ENCODE results near the gene AIDA. TPM values are rescaled to one million over a fixed set of nuclear protein-coding genes. Genes with fewer than 3 reads are reported as not detected.

The AIDA gene
- total RNA-seq, 2 experiments from 2014 or later, result 60.1 to 70.7 TPM

DNA sequence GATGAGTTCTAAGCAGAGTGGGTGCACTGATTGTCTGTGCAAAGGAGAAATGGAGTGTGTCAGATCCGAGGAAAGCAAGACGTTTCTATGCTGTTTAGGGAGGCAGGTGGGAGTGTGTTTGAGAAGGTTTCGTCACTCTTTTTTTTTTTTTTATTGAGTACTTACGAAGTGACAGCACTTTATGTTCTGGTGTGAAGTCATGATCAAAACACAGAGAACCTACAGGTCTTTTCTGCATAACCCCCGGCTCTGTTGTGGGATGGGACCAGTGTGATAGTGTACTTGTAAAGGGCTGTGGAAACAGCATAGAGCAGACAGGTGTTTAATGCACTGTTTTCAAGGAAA, 67.7 kb downstream of the AIDA start:
- no peaks in the 10 kb centered on the region for H3K27me3 Mint-ChIP-seq
- peak overlapping the region; percentile 95 for H3K27ac Mint-ChIP-seq
- H3K4me1 Mint-ChIP-seq, result peaks cover 26% of the 10 kb centered on the region
- POLR2A ChIA-PET, result interaction anchor here (1.0 to 1.7 kb wide), 4 partner anchors 10 to 68 kb away, joined by 3 to 8 read pairs (median 7); partner anchors contain the start of genes AIDA, BROX and TAF1A
- CTCF ChIA-PET, result interaction anchor here (0.7 to 2.6 kb wide), 7 partner anchors 9 to 179 kb away, joined by 3 to 15 read pairs (median 8); no protein-coding TSS in a partner anchor
- ATAC-seq, result peak; percentile 12
- peak overlapping the region; percentile 86 for H3K4me3 Mint-ChIP-seq
- intact Hi-C loops (cut with DNase I, micrococcal nuclease), result loop anchor here (1.0 to 10.0 kb wide), 9 partner anchors 11 to 1350 kb away; partner anchors contain the start of genes AIDA (in 1 of the 2), BROX (in 1 of the 2), DISP1 (in 1 of the 2) and TAF1A (in 1 of the 2)
- no peak for DNase-seq
- H3K36me3 Mint-ChIP-seq (ENCODE audit: low read depth), result peaks cover 10% of the 10 kb centered on the region
- no peaks in the 10 kb centered on the region for H3K9me3 Mint-ChIP-seq (ENCODE audit: low read depth)

DNA sequence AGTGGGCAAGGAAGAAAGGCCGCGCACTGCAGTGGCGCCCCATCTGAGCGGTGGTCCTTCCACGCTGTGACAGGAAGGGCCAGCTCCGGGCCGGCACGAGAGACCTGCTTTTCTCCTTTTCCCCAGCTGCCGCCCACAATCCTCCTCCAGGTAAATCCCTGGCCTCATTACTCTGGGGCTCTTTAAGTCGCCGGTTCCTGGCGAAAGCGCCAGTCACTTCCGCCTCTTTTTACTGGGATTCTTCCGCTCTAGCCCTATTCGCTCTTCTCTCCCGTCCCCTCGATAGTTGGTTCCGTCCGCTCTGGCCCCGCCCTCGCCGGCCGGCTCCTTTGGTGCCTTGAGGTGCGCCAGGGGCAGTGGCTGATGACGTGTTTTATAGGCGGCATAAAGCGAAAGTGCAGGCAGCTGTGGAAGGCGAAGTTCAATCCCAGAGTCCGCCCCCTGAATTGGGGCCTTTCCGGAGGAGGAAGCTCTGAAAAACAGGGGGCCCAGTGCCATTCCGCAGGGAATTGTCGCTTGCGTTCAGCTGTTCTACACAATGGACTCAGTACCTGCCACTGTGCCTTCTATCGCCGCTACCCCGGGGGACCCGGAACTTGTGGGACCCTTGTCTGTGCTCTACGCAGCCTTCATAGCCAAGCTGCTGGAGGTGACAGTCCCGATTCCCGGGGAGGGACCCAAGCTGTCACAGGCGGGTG, 68.2 kb downstream of the AIDA start:
- DNase-seq (peak; percentile 98), ATAC-seq (peak; percentile 97)
- POLR2A ChIA-PET, result interaction anchor here (1.0 to 1.7 kb wide), 4 partner anchors 10 to 69 kb away, joined by 3 to 8 read pairs (median 7); partner anchors contain the start of genes AIDA, BROX and TAF1A
- CTCF ChIA-PET, result interaction anchor here (0.9 to 2.6 kb wide), 7 partner anchors 10 to 179 kb away, joined by 3 to 15 read pairs (median 8); no protein-coding TSS in a partner anchor
- H3K9me3 Mint-ChIP-seq (ENCODE audit: low read depth), result no peaks in the 10 kb centered on the region
- peak overlapping the region; percentile 95 for H3K27ac Mint-ChIP-seq
- H3K4me3 Mint-ChIP-seq, result peak overlapping the region; percentile 86
- H3K4me1 Mint-ChIP-seq, result peaks cover 26% of the 10 kb centered on the region
- intact Hi-C loops (cut with DNase I, micrococcal nuclease), result loop anchor here (1.0 to 10.0 kb wide), 9 partner anchors 11 to 1351 kb away; partner anchors contain the start of genes AIDA (in 1 of the 2), BROX (in 1 of the 2), DISP1 (in 1 of the 2) and TAF1A (in 1 of the 2)
- peaks cover 12% of the 10 kb centered on the region for H3K36me3 Mint-ChIP-seq (ENCODE audit: low read depth)
- H3K27me3 Mint-ChIP-seq, result no peaks in the 10 kb centered on the region

DNA sequence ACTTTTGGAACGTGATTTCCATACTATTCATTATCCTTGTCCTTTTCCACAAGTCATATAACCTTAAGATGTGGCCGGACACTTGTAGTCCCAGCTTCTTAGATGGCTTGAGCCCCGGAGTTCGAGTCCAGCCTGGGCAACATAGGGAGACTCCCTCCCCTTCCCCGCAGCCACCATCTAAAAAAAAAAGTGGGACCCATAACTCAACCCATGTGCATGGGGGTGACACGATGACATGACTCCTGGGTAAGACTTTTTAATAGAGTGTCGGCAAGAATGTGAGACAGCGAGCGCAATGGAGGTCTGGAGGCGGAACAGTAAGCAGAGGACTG, 68.7 kb downstream of the AIDA start:
- H3K4me3 Mint-ChIP-seq, result peak overlapping the region; percentile 86
- intact Hi-C loops (cut with DNase I, micrococcal nuclease), result loop anchor here in 1 of 2 experiments (5.0 to 10.0 kb wide), 2 partner anchors 174 to 1351 kb away; partner anchors contain the start of gene DISP1
- ChIA-PET CTCF (interaction anchor here (0.9 to 2.6 kb wide), 6 partner anchors 9 to 178 kb away, joined by 3 to 15 read pairs (median 8); no protein-coding TSS in a partner anchor), POLR2A (interaction anchor here (1.0 to 1.7 kb wide), 3 partner anchors 9 to 69 kb away, joined by 6 to 8 read pairs (median 8); partner anchors contain the start of genes AIDA, BROX and TAF1A)
- peaks cover 26% of the 10 kb centered on the region for H3K4me1 Mint-ChIP-seq
- DNase-seq, result no peak
- H3K36me3 Mint-ChIP-seq (ENCODE audit: low read depth), result peaks cover 12% of the 10 kb centered on the region
- no peak for ATAC-seq
- H3K27ac Mint-ChIP-seq, result peak overlapping the region; percentile 95
- no peaks in the 10 kb centered on the region for H3K9me3 Mint-ChIP-seq (ENCODE audit: low read depth)
- H3K27me3 Mint-ChIP-seq, result no peaks in the 10 kb centered on the region

DNA sequence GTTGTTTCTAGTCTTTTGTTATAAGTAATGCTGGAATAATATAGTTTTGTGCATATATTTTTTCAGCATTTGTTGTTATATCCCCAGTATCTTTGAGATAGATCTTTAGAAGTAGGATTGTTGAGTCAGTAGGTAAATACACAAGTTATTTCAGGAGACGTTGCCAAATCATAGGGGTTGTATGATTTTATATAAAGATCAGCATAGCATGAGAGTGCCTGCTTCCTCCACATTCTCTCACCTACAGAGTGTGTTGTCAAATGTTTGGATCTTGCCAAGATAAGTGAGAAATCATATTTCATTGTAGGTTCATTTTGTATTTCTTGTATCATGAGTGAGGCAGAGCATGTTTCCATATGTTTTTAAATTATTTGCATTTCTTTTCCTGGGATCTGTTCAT, 69.8 kb downstream of the AIDA start:
- Mint-ChIP-seq H3K9me3 (ENCODE audit: low read depth) (no peaks in the 10 kb centered on the region), H3K36me3 (ENCODE audit: low read depth) (peaks cover 10% of the 10 kb centered on the region), H3K27ac (peak overlapping the region; percentile 67), H3K4me1 (peaks cover 24% of the 10 kb centered on the region), H3K27me3 (no peaks in the 10 kb centered on the region), H3K4me3 (peak overlapping the region; percentile 33)
- ChIA-PET POLR2A (no interaction called here), CTCF (interaction anchor here (0.7 to 1.8 kb wide), 2 partner anchors 11 to 23 kb away, joined by 4 to 6 read pairs; no protein-coding TSS in a partner anchor)
- intact Hi-C loops (cut with DNase I, micrococcal nuclease), result loop anchor here in 1 of 2 experiments (5.0 to 10.0 kb wide), 2 partner anchors 175 to 1352 kb away; partner anchors contain the start of gene DISP1
- DNase-seq (no peak), ATAC-seq (no peak)

DNA sequence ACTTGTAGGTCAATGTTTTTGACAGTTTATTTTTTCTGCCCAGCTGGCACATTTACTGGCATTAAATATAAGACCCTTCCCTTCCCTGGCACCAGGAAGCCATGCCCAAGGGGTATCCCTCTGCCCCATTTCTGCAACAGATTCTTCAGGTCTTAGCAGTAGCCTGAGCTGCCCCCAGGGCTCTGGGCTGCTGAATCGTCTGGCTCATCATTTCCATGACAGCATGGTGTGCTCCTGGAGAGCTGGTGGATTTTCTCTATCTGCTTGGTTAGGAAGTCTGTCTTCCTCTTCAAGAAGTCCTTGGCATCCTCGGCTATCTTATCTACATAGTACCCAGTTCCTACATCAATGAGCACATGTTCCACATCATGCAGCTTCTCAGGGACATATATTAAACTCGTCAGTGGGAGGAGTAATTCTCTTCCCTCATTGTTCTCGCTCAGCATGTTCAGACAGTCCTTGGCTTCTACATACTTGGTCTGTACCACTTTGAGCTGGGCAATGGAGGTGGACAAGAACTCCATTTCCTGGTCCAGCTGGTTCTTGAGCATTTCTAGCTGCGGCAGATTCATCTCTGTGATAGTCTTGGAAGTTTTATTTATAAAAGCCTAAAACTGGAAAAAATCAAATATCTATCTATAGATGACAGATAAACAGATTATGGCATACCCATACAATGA, 70.9 kb downstream of the AIDA start:
- DNase-seq, result no peak
- no peak for ATAC-seq
- Mint-ChIP-seq H3K4me3 (no peak overlapping the region), H3K27me3 (no peaks in the 10 kb centered on the region), H3K27ac (no peak overlapping the region), H3K36me3 (ENCODE audit: low read depth) (peaks cover 12% of the 10 kb centered on the region), H3K9me3 (ENCODE audit: low read depth) (no peaks in the 10 kb centered on the region), H3K4me1 (peaks cover 22% of the 10 kb centered on the region)
- ChIA-PET POLR2A (no interaction called here), CTCF (interaction anchor here (0.7 to 1.8 kb wide), 3 partner anchors 12 to 1410 kb away, joined by 3 to 6 read pairs (median 4); no protein-coding TSS in a partner anchor)
- intact Hi-C loops (cut with DNase I, micrococcal nuclease), result loop anchor here in 1 of 2 experiments (5.0 to 10.0 kb wide), 2 partner anchors 176 to 1353 kb away; partner anchors contain the start of gene DISP1

DNA sequence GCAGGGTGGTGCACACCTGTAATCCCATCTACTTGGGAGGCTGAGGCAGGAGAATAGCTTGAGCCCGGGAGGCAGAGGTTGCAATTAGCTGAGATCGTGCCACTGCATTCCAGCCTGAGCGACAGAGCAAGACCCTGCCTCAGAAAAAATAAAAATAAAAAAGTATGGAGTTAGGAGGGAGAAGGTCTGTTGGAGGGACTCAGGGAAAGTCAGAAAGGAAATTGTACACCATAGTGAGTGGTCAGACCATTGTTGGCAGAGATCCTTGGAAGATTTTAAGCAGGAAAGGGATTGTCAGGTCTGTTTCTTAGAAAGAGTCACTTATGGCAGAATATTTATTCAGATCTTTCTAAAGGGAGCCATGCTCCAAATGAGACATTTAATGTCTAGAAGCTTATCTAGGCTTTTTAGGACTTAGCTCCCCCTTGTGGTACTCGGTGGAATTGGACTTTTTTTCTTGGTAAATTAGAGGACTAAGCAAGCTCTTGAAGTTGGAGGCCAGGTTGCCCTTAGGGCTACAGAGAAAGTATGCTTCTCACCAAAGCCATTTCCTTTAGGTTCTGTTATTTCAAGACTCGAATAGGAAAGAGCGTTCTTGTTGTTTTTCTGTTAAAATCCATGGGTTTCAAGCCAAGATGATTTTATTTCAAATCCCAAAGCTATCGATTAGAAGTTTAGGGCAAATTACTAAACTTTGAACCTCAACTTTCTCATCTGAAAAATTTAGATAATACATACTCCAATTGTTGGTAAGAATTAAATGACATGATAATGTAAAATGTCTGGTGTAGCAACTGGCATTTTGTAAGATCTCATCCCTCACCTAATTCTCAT, 77.9 kb downstream of the AIDA start:
- no peaks in the 10 kb centered on the region for H3K9me3 Mint-ChIP-seq (ENCODE audit: low read depth)
- H3K27me3 Mint-ChIP-seq, result no peaks in the 10 kb centered on the region
- peak; percentile 86 for ATAC-seq
- POLR2A ChIA-PET, result interaction anchor here (1.0 to 1.2 kb wide), 2 partner anchors 10 to 45 kb away, joined by 6 to 8 read pairs; partner anchors contain the start of gene TAF1A
- intact Hi-C loops (cut with DNase I, micrococcal nuclease), result loop anchor here (1.0 to 10.0 kb wide), 4 partner anchors 16 to 540 kb away; partner anchors contain the start of gene MIA3 (in 1 of the 2)
- no peak overlapping the region for H3K27ac Mint-ChIP-seq
- CTCF ChIA-PET, result interaction anchor here (0.6 to 5.0 kb wide), 41 partner anchors 10 to 875 kb away, joined by 3 to 56 read pairs (median 4); partner anchors contain the start of gene TAF1A
- peaks cover 2% of the 10 kb centered on the region for H3K4me1 Mint-ChIP-seq
- no peak overlapping the region for H3K4me3 Mint-ChIP-seq
- H3K36me3 Mint-ChIP-seq (ENCODE audit: low read depth), result peaks cover 17% of the 10 kb centered on the region
- DNase-seq, result peak; percentile 76

DNA sequence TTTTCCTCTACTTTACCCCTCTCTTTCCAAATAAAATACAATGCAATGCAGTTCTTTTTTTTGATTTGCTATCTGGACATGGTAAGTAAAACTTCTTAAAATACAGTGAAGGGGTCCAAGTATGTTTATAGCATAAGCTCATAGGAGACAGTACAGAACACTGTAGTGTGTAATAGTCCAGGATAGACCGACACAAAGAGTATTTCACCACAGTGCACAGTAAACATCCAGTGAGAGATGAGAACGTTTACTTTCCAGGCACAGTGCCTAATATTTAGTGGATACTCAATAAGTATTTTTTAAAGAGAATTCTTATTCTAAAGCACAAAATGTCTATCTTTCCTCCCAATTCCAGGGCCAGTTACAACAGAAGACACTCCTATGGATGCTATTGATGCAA, 79.5 kb downstream of the AIDA start:
- ChIA-PET CTCF (interaction anchor here (1.0 to 5.0 kb wide), 5 partner anchors 9 to 177 kb away, joined by 3 to 56 read pairs (median 4); no protein-coding TSS in a partner anchor), POLR2A (no interaction called here)
- Mint-ChIP-seq H3K27me3 (no peaks in the 10 kb centered on the region), H3K36me3 (ENCODE audit: low read depth) (peaks cover 24% of the 10 kb centered on the region), H3K4me1 (peaks cover 2% of the 10 kb centered on the region), H3K4me3 (no peak overlapping the region), H3K9me3 (ENCODE audit: low read depth) (no peaks in the 10 kb centered on the region), H3K27ac (no peak overlapping the region)
- DNase-seq (no peak), ATAC-seq (no peak)
- intact Hi-C loops (cut with DNase I, micrococcal nuclease), result loop anchor here (5.0 to 10.0 kb wide), 2 partner anchors 50 to 538 kb away; no protein-coding TSS in a partner anchor

DNA sequence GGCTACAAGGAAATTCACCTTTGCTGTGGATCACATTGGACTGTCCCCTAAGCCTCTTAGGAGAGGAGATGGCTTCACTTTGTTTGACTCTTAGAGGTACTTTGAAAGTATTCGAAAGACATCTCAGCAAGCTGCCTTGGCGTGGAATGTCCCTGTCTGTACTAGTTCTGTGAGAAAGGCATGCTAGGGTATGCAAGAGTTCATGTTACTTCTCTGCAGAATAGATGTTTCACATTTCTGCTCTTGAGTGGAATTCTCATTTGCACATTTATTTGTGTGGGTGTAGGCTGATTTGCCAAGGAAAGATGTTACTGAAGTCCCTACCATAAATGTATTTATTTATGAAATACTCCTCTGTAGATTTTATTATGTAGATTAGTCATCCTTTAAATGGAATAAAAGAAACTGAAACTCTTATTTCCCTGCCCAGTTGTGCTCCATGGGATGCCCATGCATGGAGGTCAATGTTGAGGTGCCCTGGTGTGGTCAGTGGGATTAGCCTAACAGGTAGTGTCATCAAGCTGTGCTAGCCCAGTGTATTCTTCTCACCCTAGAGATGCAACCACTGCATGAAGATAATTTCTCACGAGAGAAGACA, 80.6 kb downstream of the AIDA start:
- Mint-ChIP-seq H3K36me3 (ENCODE audit: low read depth) (peaks cover 29% of the 10 kb centered on the region), H3K27me3 (no peaks in the 10 kb centered on the region), H3K4me1 (peaks cover 2% of the 10 kb centered on the region), H3K27ac (peak overlapping the region; percentile 10), H3K9me3 (ENCODE audit: low read depth) (no peaks in the 10 kb centered on the region), H3K4me3 (no peak overlapping the region)
- POLR2A ChIA-PET, result no interaction called here
- intact Hi-C loops (cut with DNase I, micrococcal nuclease), result loop anchor here (5.0 to 10.0 kb wide), 2 partner anchors 49 to 537 kb away; no protein-coding TSS in a partner anchor
- DNase-seq (no peak), ATAC-seq (no peak)
- CTCF ChIA-PET, result interaction anchor here (1.0 to 1.3 kb wide), 2 partner anchors 8 to 176 kb away, joined by 4 read pairs; no protein-coding TSS in a partner anchor

DNA sequence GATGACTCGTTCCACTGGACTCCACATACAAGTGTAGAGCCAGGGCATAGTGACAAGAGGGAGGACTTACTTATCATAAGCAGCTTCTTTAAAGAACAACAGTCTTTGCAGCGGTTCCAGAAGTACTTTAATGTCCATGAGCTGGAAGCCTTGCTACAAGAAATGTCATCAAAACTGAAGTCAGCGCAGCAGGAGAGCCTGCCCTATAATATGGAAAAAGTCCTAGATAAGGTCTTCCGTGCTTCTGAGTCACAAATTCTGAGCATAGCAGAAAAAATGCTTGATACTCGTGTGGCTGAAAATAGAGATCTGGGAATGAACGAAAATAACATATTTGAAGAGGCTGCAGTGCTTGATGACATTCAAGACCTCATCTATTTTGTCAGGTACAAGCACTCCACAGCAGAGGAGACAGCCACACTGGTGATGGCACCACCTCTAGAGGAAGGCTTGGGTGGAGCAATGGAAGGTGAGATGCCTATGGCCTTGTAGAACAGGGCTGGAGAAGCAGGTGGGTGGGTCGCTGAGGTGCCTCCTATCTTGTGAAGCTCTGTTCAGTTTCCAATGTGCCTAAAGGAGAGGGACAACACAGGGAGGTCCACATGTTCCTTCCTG, 82.3 kb downstream of the AIDA start:
- CTCF ChIA-PET, result interaction anchor here (0.5 to 0.6 kb wide), 3 partner anchors 157 to 1068 kb away, joined by 3 read pairs; no protein-coding TSS in a partner anchor

More for the DNA sequence above, 82.3 kb downstream of the AIDA start:
- Mint-ChIP-seq H3K4me3 (no peak overlapping the region), H3K9me3 (ENCODE audit: low read depth) (no peaks in the 10 kb centered on the region), H3K27me3 (no peaks in the 10 kb centered on the region), H3K36me3 (ENCODE audit: low read depth) (peaks cover 25% of the 10 kb centered on the region), H3K4me1 (peaks cover 2% of the 10 kb centered on the region), H3K27ac (no peak overlapping the region)
- intact Hi-C loops (cut with DNase I, micrococcal nuclease), result loop anchor here (5.0 to 10.0 kb wide), 2 partner anchors 48 to 535 kb away; no protein-coding TSS in a partner anchor
- ATAC-seq (no peak), DNase-seq (no peak)
- POLR2A ChIA-PET, result no interaction called here

Data from activated CD4-positive, alpha-beta T cell treated with anti-CD3 and anti-CD28 coated beads for 36 hours (primary cell).